GM19372 (cell line): ENCODE results near the gene RUFY1.
"Not testable (repeated sequence)": the region's sequence is repeated elsewhere in the genome, so short reads cannot be mapped to it uniquely, and the experiment has no call there.

Experiments
- ATAC-seq: cut with Tn5 transposase; IDR thresholded peaks from one replicate; pipeline ENCODE4 v1.9.1; 2021; ENCODE audit warnings: mild to moderate bottlenecking, low read depth, moderate library complexity; ENCODE audit not compliant: unreplicated experiment

The RUFY1 gene, protein sequence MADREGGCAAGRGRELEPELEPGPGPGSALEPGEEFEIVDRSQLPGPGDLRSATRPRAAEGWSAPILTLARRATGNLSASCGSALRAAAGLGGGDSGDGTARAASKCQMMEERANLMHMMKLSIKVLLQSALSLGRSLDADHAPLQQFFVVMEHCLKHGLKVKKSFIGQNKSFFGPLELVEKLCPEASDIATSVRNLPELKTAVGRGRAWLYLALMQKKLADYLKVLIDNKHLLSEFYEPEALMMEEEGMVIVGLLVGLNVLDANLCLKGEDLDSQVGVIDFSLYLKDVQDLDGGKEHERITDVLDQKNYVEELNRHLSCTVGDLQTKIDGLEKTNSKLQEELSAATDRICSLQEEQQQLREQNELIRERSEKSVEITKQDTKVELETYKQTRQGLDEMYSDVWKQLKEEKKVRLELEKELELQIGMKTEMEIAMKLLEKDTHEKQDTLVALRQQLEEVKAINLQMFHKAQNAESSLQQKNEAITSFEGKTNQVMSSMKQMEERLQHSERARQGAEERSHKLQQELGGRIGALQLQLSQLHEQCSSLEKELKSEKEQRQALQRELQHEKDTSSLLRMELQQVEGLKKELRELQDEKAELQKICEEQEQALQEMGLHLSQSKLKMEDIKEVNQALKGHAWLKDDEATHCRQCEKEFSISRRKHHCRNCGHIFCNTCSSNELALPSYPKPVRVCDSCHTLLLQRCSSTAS

DNA sequence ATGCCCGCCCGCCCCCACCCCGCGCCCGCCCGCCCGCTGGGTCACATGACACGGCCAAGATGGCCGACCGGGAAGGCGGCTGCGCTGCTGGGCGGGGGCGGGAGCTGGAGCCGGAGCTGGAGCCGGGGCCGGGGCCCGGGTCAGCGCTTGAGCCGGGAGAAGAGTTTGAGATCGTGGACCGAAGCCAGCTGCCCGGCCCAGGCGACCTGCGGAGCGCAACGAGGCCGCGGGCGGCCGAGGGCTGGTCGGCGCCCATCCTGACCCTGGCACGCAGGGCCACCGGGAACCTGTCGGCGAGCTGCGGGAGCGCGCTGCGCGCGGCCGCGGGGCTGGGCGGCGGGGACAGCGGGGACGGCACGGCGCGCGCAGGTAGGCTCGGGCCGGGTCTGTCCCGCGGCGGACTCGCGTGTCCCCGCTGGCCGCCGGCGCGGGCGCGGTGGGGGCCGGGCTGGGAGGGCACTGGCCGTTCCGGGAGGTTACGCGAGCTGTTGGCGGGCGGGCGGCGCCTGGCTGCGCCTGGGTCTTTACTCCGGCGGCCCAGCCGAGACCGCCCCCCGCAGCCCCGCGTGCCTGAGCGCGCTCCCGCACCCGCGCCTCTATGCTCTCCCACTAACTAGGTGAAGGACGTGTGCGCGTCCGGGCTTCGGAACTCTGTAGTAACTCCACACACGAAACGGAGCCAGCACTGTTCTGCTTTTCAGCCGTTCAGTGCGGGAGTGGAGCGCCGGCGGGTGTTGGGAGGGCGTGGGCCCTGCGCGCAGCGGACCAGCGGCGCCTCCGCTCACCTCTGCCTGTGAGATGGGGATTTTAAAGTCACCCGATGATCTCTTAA, at the start of gene RUFY1:
RUFY1 (plus strand) TSS at position 44 of the 832 bp plus-strand sequence; CDS start at position 60, 16 bp downstream.
- peak; percentile 74 for ATAC-seq

DNA sequence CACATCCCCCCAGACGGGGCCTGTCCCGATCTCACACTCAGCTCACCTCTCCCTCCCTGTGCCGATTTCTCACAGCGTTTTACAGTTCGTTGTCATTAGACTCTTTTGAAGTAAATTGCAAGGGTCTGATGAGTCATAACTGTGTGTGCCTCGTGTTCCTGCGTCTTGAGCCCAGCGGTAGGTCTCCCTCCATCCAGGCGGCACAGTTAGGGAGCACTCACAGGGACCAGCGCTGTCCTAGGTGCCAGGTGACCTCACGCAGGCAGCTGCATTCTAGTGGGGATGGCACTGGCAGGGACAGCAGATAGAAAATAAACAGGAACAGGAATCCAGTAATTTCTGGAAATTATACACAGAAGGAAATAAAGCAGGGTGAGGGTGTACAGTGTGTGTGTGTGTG, 48.4 kb upstream of the RUFY1 start:
- not testable (repeated sequence) for ATAC-seq

DNA sequence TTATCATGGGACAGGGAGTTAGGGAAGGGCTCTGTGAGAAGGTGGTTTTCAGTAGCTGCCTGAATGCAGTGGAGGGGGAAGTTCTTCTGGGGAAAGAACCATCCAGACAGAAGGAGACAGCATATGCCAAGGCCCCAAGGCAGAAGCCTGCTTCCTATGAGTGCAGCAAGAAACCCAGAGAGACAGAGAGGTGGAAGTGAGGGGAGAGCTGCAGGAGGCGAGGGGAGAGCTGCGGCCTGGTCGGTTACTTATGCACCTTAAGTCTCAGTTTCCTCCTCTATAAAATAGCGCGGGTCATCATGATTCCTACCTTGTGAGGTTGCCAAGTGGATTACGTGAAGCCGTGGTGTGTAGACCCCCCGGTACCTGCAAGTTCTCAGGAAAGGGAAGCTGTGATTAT, 47.9 kb upstream of the RUFY1 start:
- not testable (repeated sequence) for ATAC-seq

DNA sequence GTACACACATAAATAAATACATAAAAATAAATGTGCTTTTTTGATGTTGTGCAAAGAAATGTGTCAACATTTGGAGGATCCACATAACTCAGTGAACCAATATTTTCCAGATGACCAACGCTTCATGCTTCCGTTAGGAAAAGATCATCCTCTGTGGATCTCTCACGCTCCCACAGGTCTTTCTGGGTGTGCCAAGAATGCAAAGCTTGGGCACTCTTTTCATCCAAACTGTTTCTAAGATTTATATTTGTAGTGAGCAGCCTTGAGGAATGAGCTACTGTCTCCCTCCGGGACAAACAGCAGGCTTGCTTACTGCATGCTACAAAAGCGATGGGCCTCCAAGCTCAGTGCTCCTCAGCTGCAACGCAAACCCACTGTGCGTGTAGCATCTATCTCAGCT, 46.2 kb upstream of the RUFY1 start:
- no peak for ATAC-seq

DNA sequence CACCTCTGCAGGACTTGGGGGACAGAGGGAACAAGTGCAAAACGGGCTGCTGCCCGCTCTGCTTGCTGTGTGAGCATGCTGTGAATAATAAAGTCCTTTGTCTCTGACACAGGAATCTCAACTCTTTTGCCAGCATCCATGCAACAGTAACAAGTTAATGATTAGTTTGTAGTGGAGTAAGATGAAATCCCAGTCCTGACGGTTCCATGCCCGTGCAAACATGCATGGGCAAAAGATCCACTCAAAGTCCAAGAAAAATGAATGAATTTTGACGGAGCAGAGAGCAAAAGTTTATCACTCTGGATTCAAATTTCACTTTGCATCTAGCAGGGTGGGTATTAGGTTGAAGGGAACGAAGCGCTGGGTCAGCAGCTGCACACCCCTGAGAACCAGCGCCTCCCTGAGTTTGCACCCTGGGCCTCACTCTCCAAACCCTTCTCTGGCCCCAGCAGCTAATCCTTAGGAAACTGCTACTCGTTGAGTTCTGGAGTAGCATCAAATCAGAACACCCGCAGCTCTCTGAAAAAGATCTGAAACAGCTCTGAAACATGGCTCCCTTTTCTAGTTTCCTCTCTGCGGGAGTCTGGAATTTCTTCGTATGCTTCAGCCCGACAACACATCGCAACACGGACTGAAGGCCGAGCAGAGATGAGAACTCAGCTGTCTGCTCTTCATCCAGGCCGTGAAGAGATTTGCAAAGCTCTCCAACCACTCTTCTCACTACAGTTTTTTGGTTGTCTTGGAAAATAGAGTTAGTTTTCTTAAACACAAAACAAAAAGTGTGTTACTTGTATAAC, 45.6 kb upstream of the RUFY1 start:
- no peak for ATAC-seq

DNA sequence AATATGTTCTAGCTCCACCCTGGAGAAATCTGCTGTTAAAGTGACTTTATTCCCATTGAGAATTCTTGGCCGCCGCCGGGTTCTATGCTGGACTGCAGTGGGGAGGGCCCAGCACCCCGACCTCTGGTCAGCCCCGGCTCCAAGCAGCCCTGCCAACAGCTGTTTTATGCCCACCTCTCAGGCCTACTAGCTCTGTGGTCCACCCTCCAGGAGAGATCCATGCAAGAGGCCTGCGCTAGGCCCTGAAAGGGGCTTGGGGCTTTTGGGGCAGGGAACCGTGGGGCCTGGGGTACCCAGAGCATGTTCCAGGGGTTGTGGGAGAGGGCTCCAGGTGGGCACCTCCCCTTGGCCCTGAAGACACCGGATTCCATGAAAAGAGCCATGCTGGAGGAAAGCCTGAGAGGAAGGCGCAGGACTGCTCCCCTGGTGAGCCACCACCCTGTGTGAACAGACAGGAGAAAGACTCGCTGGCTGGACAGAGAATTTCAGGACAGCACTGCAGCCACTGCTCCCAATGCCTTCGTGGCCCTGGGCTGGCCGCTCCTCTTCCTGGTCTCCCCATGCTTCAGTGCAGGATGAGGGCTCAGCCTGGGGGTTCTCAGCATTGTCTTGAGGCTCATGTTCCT, 44.6 kb upstream of the RUFY1 start:
- ATAC-seq = no peak

DNA sequence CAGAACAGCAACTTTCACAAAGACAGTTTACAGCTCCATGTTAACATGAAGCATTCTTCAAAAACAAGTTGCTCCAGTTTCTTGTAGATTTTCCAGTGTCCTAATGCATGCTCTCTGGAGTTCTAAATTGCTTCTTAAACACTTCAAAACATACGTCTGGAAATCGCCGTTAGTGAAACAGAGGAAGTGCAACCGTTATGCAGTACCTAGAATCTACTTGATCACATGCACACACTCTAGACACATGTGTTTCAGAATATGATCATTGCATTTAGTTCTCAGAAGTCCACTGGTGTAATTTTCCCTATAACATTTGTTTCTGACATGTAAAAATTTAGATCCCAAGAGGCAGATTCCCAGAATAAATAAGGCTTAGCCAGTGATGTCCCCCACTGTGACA, 41.1 kb upstream of the RUFY1 start:
- ATAC-seq = no peak

DNA sequence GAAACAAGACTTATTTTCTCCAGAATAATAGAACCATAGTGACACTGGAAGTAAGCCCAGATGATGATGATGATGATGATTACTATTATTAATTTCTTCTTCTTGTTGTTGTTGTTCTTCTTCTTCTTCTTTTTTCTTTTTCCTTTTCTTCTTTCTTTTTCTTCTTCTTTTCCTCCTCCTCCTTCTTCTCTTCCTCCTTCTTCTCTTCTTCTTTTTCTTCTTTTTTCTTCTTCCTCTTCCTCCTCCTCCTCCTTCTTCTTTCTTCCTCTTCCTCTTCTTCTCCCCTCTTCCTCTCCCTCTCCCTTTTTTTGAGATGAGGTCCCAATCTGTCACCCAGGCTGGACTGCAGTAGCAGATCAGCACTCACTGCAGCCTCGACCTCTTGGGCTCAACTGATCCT, 40.5 kb upstream of the RUFY1 start:
- no peak for ATAC-seq

DNA sequence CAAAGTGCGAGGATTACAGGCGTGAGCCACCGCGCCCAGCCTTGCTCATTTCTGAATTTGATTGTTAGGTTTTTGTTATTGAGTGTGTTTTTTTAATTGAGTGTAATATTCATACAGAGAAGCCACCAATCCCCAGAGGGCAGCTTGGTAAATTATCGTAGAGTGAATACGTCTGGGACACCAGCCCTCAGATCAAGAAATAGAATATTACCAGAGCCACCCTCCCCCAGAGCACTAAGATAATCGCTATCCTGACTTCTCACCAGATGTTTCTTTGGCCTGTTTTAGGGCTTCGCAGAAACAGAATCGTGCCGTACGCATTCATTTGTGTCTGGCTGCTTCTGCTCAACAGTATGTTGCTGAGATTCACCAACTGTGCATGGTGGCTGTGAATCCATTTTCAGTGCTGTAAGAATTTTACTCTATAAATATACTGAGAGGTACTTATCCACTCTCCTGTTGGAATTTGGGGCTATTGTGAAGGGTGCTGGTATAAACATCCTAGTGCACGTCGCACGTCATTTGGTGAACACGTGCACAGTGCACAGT, 37.8 kb upstream of the RUFY1 start:
- ATAC-seq = no peak

DNA sequence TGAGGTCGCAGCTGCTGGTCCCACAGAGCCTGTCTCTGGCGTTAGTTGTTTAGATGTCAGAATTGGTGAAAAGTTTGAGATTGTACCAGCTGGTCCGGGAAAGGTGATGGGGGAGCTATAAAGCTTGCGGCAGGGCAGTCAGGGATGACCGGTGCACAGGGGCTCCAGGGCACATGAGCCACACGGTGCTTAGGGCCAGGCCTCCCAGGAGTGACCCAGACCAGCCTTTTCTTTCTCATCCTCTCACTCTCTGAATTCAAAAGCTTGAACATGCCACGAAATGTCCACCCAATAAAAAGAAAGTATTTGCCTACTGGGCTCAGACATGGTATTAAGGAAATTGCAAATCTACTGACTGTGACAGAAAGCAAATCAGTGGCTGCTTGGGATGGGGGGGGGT, 34.9 kb upstream of the RUFY1 start:
- ATAC-seq = not testable (repeated sequence)

DNA sequence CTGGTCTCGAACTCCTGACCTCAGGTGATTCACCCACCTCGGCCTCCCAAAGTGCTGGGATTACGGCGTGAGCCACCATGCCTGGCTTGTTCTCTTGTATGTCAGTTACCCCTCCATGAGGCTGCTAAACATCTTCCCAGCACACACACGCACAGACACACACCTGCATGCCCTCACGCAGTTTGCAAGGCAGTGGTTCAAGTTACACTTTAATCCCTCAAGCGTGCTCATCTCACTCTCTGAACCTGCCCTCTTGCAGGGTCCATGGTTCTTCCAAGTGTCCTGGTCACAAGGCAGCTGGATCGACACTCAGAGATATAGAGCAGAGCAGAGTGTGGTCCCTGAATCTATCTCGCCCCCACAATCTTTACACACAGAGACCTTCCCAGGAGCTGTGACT, 34.1 kb upstream of the RUFY1 start:
- no peak for ATAC-seq

DNA sequence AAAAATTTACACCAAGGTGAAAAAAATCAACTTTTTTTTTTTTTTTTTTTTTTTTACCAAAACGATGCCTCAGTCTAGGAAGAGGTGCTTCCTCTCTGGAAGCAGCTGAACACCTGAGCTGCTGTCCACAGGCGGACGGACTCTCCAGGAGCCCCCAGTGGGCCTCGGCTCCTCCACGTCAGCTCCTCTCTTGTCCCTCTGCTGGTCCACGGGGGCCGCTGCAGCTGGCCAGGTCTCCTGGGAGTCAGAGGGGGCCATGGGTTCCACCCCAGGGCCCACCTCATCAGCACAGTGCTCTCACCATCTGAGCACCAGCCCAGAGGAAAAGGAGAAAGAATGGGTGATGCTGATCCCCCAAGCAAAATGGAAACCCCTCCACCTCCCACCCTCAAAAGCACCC, 32.6 kb upstream of the RUFY1 start:
- ATAC-seq = not testable (repeated sequence)

DNA sequence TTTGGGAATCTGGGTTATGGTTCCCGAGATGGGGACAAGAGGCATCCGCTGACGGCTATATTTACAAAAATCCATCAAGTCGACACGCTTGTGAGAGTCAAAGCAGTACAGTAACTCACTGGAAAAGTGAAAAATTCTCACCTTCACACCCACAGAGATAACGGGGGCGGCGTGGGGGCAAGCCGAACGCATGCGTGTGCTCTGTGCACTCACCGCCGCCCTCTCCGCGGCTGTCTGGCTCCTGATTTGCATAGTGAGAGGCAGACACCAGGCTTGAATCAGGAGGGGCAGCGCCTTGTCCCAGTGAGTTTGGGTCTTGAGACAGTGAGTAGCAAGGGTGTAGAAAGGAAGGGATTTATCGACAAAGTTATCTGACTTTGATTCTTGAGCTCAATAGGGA, 32.0 kb upstream of the RUFY1 start:
- peak; percentile 84 for ATAC-seq

DNA sequence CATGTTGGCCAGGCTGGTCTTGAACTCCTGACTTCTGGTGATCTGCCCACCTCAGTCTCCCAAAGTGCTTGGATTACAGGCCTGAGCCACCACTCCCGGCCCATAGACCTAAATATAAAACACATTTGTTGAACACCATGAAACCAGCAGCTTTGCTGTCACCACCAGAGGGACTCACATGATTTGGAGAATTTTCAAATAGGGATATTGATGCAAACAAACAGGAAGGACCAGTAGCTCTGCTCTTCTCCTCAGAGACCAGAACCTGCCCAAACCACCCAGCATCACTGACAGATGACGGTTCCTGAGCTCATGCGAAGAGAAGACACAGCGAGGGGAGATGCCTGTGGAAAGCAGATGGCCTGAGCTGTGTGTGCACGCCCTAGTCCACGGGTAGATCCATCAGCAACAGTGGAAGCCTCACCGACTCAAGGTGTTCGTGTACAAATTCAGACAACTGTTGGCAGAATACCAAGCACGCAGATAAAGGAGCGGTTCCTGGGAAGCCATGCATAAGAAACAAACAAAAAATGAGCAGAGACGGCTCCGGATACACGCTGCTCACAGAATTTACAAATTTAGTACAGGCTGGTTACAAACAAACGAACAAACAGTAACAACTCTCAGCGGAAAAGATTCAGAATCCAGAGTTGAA, 30.8 kb upstream of the RUFY1 start:
- not testable (repeated sequence) for ATAC-seq

DNA sequence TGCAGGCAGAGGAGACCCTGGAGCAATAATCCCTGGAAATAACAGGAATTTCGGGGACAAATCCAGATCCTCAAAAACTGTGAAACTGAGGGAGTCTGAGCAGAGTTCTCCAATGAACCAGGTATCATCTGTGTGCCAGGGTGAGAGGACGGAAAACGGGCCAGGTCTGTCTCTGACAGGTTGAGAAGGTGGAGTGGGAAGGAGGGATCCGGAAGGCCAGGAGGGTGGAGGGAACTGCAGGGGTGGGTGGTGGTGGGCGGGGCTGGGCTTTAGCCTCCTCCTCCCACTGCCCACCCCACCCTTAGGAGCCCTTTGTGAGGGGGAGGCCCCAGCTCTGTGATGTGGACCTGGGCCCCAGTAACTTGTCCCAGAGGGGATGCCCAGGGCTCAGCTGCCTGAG, 28.2 kb upstream of the RUFY1 start:
- not testable (repeated sequence) for ATAC-seq

DNA sequence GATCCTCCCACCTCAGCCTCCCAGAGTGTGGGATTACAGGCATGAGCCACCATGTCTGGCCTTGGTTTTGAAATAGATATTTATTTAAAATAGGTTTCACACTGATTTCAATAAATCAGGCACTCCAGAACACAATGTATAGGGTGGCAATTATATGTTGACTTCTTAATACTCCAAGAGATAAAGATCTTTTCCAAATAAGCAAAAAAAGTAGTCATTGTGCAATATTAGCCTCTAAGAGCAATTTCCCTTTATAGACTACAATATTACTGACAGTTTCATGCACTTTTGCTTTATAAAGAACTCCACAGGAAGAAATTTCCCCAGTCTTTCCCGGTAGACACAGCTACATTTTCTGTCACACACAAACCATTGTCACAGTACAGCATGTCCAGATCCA, 23.4 kb upstream of the RUFY1 start:
- ATAC-seq = no peak

DNA sequence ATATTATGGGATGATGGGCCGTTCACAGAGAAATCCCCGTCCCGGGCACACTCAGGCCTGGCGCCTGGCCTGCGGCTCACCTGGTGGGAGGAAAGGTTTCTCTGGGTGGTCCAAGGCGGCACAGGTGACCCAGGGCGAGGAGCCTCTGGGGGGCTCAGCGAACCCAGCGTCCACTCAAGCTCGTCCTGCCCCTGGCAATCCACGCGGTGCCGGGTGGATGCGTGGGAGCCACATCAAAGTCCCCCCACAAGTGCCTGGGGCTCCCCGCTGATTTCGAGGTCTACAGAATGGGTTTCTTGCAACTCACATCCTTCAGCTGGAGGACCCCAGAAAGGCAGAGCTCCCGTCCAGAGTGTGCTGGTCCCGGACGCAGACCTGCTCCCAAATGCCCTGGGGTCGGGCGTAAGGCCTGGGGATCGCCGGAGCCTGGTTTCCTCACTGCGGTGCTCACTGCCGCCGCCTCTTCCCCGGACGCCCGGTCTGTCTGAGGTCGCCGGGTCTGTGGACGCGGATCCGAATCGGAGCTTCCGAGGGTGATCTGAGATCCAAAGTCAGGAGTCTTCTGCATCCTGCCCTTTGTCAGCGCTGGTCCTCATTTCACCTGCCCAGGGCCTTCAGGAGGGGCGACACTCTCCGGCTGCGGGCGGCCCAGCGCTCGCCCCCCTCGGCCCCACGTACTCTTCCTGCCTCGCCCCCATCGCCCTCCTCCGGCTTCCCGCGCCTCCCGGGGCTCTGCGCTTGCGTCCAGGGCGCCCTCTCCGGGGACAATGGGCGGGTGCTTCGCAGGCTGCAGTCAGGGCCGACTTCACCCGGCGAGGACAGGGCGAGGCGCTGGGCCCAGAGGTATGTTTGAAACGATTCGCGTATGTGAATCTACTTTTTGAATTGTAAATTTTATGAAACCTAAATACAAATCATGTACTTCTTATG, 20.0 kb upstream of the RUFY1 start:
- peak; percentile 63 for ATAC-seq

DNA sequence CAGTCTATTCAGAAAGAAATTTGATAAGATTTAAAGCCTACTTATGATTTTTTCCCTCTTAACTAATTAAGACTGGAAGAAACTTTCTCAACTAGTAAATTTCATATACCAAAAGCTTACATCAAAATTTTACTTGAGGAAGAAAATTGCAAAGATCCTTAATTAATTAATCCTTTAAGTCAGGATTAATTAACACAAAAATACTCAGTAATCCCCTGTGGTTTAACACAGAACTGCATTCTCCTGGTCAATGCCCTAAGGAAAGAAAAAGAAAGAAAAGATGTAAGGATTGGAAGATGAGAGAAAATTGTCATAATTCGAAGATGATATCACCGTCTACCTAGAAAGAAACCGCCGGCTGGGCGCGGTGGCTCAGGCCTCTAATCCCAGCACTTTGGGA, 17.3 kb upstream of the RUFY1 start:
- no peak for ATAC-seq
